ENCODE results near the gene ZNRF3.

The ZNRF3 gene

GRCh38 chr22:29095459-29095858 is 212.1 kb downstream of the ZNRF3 start:
- no peak for FAIRE-seq
- DNase-seq (ENCODE audit: extremely low spot score, insufficient read length, low read depth) = no peak

GRCh38 chr22:29096736-29097669 is 213.6 kb downstream of the ZNRF3 start:
- no peak for DNase-seq (ENCODE audit: extremely low spot score, insufficient read length, low read depth)
- no peak for FAIRE-seq

- DNase-seq (ENCODE audit: extremely low spot score, insufficient read length, low read depth) (no peak), FAIRE-seq (no peak)
Observed at GRCh38 chr22:29098296-29098695, 214.9 kb downstream of the ZNRF3 start.

GRCh38 chr22:29102300-29102699 is 218.9 kb downstream of the ZNRF3 start:
- DNase-seq (ENCODE audit: extremely low spot score, insufficient read length, low read depth) (no peak), FAIRE-seq (no peak)

- DNase-seq (ENCODE audit: extremely low spot score, insufficient read length, low read depth) (no peak), FAIRE-seq (no peak)
Observed at GRCh38 chr22:29103121-29103520, 219.7 kb downstream of the ZNRF3 start.

GRCh38 chr22:29105468-29105867 is 222.1 kb downstream of the ZNRF3 start:
- FAIRE-seq = no peak

GRCh38 chr22:29106839-29107238 is 223.5 kb downstream of the ZNRF3 start:
- DNase-seq (ENCODE audit: extremely low spot score, insufficient read length, low read depth) (no peak), FAIRE-seq (no peak)

More at GRCh38 chr22:29105468-29105867, 222.1 kb downstream of the ZNRF3 start:
- no peak for DNase-seq (ENCODE audit: extremely low spot score, insufficient read length, low read depth)
